GM12865 (cell line): Measurements from ENCODE around the gene ACHE.

Experiments
- DNase-seq: peaks from one replicate; pipeline ENCODE4 v3.0.0; 2010; ENCODE audit warnings: low read depth
- H3K4me3 ChIP-seq: 2 replicates; pipeline ENCODE4 v1.5.1; 2011; ENCODE audit warnings: mild to moderate bottlenecking, low read depth, low read length, control low read depth
- CTCF ChIP-seq: IDR thresholded peaks from 2 replicates; pipeline ENCODE4 v1.5.1; 2011; ENCODE audit warnings: low read length, control low read depth, low read depth, inconsistent platforms; ENCODE audit not compliant: insufficient read depth; ENCODE audit errors: missing control alignments

Gene ACHE

GRCh38 chr7:100891568-100892247 lies 4.0 kb downstream of the ACHE start:
- no peak for TF ChIP-seq CTCF
- DNase-seq, result no peak
- no peak overlapping the region for H3K4me3 ChIP-seq

GRCh38 chr7:100890653-100891567 lies 4.8 kb downstream of the ACHE start:
- no peak for DNase-seq
- no peak for TF ChIP-seq CTCF
- peak overlapping the region; percentile 69; the same call in 1 of the 2 replicates for H3K4me3 ChIP-seq

GRCh38 chr7:100888988-100889750 lies 6.5 kb downstream of the ACHE start, which contains the start of gene UFSP1:
UFSP1 (minus strand) TSS chr7:100889715; CDS start chr7:100889271, 444 bp downstream.
- no peak for TF ChIP-seq CTCF
- peak within 1 kb of the TSS; percentile 80 for H3K4me3 ChIP-seq
- DNase-seq, result no peak

GRCh38 chr7:100888291-100888987 lies 7.2 kb downstream of the ACHE start:
- no peak for DNase-seq
- no peak for TF ChIP-seq CTCF
- peak overlapping the region; percentile 80 for H3K4me3 ChIP-seq

- H3K4me3 ChIP-seq, result peak overlapping the region; percentile 80
- peak; percentile 86 for DNase-seq
- no peak for TF ChIP-seq CTCF
These were observed 8.0 kb downstream of the ACHE start for GRCh38 chr7:100887516-100888290.

GRCh38 chr7:100886936-100887515 lies 8.7 kb downstream of the ACHE start:
- DNase-seq, result no peak
- peak overlapping the region; percentile 26 for H3K4me3 ChIP-seq
- no peak for TF ChIP-seq CTCF
